ENCODE results near the gene PLA2G4A.

PLA2G4A gene

GRCh38 chr1:186834399-186834958, 5.7 kb downstream of the PLA2G4A start:
- DNase-seq, result no peak

- DNase-seq, result no peak
These were observed 6.7 kb downstream of the PLA2G4A start for GRCh38 chr1:186835448-186835847.

- no peak for DNase-seq
These were observed 9.1 kb downstream of the PLA2G4A start for GRCh38 chr1:186837806-186838205.

GRCh38 chr1:186838380-186839040, 9.8 kb downstream of the PLA2G4A start:
- no peak for DNase-seq

GRCh38 chr1:186839041-186839400, 10.3 kb downstream of the PLA2G4A start:
- DNase-seq, result no peak

GRCh38 chr1:186841599-186841998, 12.8 kb downstream of the PLA2G4A start:
- DNase-seq, result no peak

GRCh38 chr1:186842547-186842946, 13.8 kb downstream of the PLA2G4A start:
- DNase-seq, result no peak

GRCh38 chr1:186843226-186843625, 14.5 kb downstream of the PLA2G4A start:
- no peak for DNase-seq

- no peak for DNase-seq
These were observed 15.2 kb downstream of the PLA2G4A start for GRCh38 chr1:186843931-186844330.

GRCh38 chr1:186845576-186846210, 16.9 kb downstream of the PLA2G4A start:
- no peak for DNase-seq

- no peak for DNase-seq
These were observed 19.9 kb downstream of the PLA2G4A start for GRCh38 chr1:186848509-186849130.

- DNase-seq, result no peak
These were observed 20.5 kb downstream of the PLA2G4A start for GRCh38 chr1:186849271-186849671.

- DNase-seq, result no peak
These were observed 21.1 kb downstream of the PLA2G4A start for GRCh38 chr1:186849826-186850225.

- DNase-seq, result no peak
These were observed 25.4 kb downstream of the PLA2G4A start for GRCh38 chr1:186854102-186854501.

- DNase-seq, result no peak
These were observed 30.2 kb downstream of the PLA2G4A start for GRCh38 chr1:186858923-186859322.

- no peak for DNase-seq
These were observed 31.2 kb downstream of the PLA2G4A start for GRCh38 chr1:186859995-186860394.

- no peak for DNase-seq
These were observed 35.5 kb downstream of the PLA2G4A start for GRCh38 chr1:186864296-186864695.

- DNase-seq, result no peak
These were observed 36.5 kb downstream of the PLA2G4A start for GRCh38 chr1:186865253-186865652.

GRCh38 chr1:186865857-186866256, 37.1 kb downstream of the PLA2G4A start:
- no peak for DNase-seq

- no peak for DNase-seq
These were observed 40.9 kb downstream of the PLA2G4A start for GRCh38 chr1:186869526-186870228.

- no peak for DNase-seq
These were observed 43.0 kb downstream of the PLA2G4A start for GRCh38 chr1:186871784-186872183.

- no peak for DNase-seq
These were observed 43.5 kb downstream of the PLA2G4A start for GRCh38 chr1:186872291-186872690.

- no peak for DNase-seq
These were observed 44.9 kb downstream of the PLA2G4A start for GRCh38 chr1:186873687-186874086.

All from activated gamma-delta T cell (primary cell).